ENCODE measurements around the gene ZNF609. TPM values are rescaled to one million over a fixed set of nuclear protein-coding genes. Genes with fewer than 3 reads are reported as not detected.

The ZNF609 gene
- total RNA-seq, 3 donors from 2014 or later (not counting 1 experiment from before 2014, with no cell fraction given) = 40.3 to 59.7 (median 55.3) TPM

- Histone ChIP-seq H3K36me3 (ENCODE audit: control insufficient read depth, insufficient read depth, low read length) (no peaks in the 10 kb centered on the region), H3K27ac (ENCODE audit: low read length) (no peak overlapping the region), H3K4me3 (ENCODE audit: low read length) (no peak overlapping the region), H3K27me3 (ENCODE audit: control insufficient read depth, insufficient read depth, low read length) (no peaks in the 10 kb centered on the region), H3K9me3 (ENCODE audit: control insufficient read depth, insufficient read depth, low read length) (no peaks in the 10 kb centered on the region), H3K4me1 (ENCODE audit: control insufficient read depth, insufficient read depth, low read length) (peaks cover 3% of the 10 kb centered on the region)
- intact Hi-C loops (cut with micrococcal nuclease) = no loop called here
- H3K27ac Mint-ChIP-seq = no peak overlapping the region
- no peak overlapping the region for H3K4me3 Mint-ChIP-seq
- ATAC-seq (no peak), DNase-seq (no peak)
- H3K9me3 Mint-ChIP-seq = no peaks in the 10 kb centered on the region
- TF ChIP-seq, protein P1, sequence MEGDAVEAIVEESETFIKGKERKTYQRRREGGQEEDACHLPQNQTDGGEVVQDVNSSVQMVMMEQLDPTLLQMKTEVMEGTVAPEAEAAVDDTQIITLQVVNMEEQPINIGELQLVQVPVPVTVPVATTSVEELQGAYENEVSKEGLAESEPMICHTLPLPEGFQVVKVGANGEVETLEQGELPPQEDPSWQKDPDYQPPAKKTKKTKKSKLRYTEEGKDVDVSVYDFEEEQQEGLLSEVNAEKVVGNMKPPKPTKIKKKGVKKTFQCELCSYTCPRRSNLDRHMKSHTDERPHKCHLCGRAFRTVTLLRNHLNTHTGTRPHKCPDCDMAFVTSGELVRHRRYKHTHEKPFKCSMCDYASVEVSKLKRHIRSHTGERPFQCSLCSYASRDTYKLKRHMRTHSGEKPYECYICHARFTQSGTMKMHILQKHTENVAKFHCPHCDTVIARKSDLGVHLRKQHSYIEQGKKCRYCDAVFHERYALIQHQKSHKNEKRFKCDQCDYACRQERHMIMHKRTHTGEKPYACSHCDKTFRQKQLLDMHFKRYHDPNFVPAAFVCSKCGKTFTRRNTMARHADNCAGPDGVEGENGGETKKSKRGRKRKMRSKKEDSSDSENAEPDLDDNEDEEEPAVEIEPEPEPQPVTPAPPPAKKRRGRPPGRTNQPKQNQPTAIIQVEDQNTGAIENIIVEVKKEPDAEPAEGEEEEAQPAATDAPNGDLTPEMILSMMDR (IDR thresholded peaks at IDR 0.05) = no peak
- peaks cover 42 to 58% of the 10 kb centered on the region in 2 donors for H3K4me1 Mint-ChIP-seq
- no CpG with 5 or more reads among the region's 1 CpG for WGBS (ENCODE audit: insufficient coverage)
- no peaks in the 10 kb centered on the region for H3K36me3 Mint-ChIP-seq
- H3K27me3 Mint-ChIP-seq (ENCODE audit: low read depth in 2 of 2) = no peaks in the 10 kb centered on the region
Measured at GRCh38 chr15:64530472-64530871, 70.1 kb downstream of the ZNF609 start.

GRCh38 chr15:64530918-64531317, 70.5 kb downstream of the ZNF609 start:
- Histone ChIP-seq H3K27ac (ENCODE audit: low read length) (no peak overlapping the region), H3K36me3 (ENCODE audit: control insufficient read depth, insufficient read depth, low read length) (no peaks in the 10 kb centered on the region), H3K27me3 (ENCODE audit: control insufficient read depth, insufficient read depth, low read length) (no peaks in the 10 kb centered on the region), H3K4me3 (ENCODE audit: low read length) (no peak overlapping the region), H3K9me3 (ENCODE audit: control insufficient read depth, insufficient read depth, low read length) (no peaks in the 10 kb centered on the region), H3K4me1 (ENCODE audit: control insufficient read depth, insufficient read depth, low read length) (peaks cover 3% of the 10 kb centered on the region)
- Mint-ChIP-seq H3K27ac (no peak overlapping the region), H3K9me3 (no peaks in the 10 kb centered on the region), H3K27me3 (ENCODE audit: low read depth in 2 of 2) (no peaks in the 10 kb centered on the region), H3K4me3 (no peak overlapping the region), H3K4me1 (peaks cover 39 to 56% of the 10 kb centered on the region in 2 donors), H3K36me3 (no peaks in the 10 kb centered on the region)
- TF ChIP-seq, protein P1 (IDR thresholded peaks at IDR 0.05) = no peak
- intact Hi-C loops (cut with micrococcal nuclease) = no loop called here
- no peak for DNase-seq
- no peak for ATAC-seq

- no peaks in the 10 kb centered on the region for H3K9me3 ChIP-seq (ENCODE audit: control insufficient read depth, insufficient read depth, low read length)
- peaks cover 3% of the 10 kb centered on the region for H3K4me1 ChIP-seq (ENCODE audit: control insufficient read depth, insufficient read depth, low read length)
- no peaks in the 10 kb centered on the region for H3K36me3 Mint-ChIP-seq
- H3K9me3 Mint-ChIP-seq = no peaks in the 10 kb centered on the region
- no peak overlapping the region for H3K4me3 ChIP-seq (ENCODE audit: low read length)
- H3K4me3 Mint-ChIP-seq = no peak overlapping the region
- peaks cover 39 to 47% of the 10 kb centered on the region in 2 donors for H3K4me1 Mint-ChIP-seq
- H3K27ac Mint-ChIP-seq = peak overlapping the region; percentile 3 to 35
- intact Hi-C loops (cut with micrococcal nuclease) = no loop called here
- H3K27me3 Mint-ChIP-seq (ENCODE audit: low read depth in 2 of 2) = no peaks in the 10 kb centered on the region
- peak in 1 of 2 donors; percentile 30 for DNase-seq
- ATAC-seq = peak in 2 of 3 donors; percentile 29 to 53
- TF ChIP-seq, protein P1 (IDR thresholded peaks at IDR 0.05) = no peak
- no peak overlapping the region for H3K27ac ChIP-seq (ENCODE audit: low read length)
- no peaks in the 10 kb centered on the region for H3K27me3 ChIP-seq (ENCODE audit: control insufficient read depth, insufficient read depth, low read length)
- H3K36me3 ChIP-seq (ENCODE audit: control insufficient read depth, insufficient read depth, low read length) = no peaks in the 10 kb centered on the region
- WGBS (ENCODE audit: insufficient coverage) = 73% methylated on average over 10 of the region's 12 CpGs
Measured at GRCh38 chr15:64532521-64533315, 72.3 kb downstream of the ZNF609 start.
